Sigmoid colon (tissue), 7 donors: Measurements from ENCODE around the gene RAPGEF5. TPM values are rescaled to one million over a fixed set of nuclear protein-coding genes. Genes with fewer than 3 reads are reported as not detected.

Source experiments
- DNase-seq: peaks from one replicate; pipeline ENCODE4 v3.0.0-alpha.2; 2019
- H3K27ac ChIP-seq, 4 donors: fragments of 200-600 bp; sonication (generic); one replicate each; pipeline ENCODE4 v1.5.1; 2016 to 2019; ENCODE audit warnings: mild to moderate bottlenecking in 1 of 4
- H3K27me3 ChIP-seq, 3 donors: fragments of 200-600 bp; sonication (generic); one replicate each; pipeline ENCODE4 v1.5.1; 2019; ENCODE audit warnings: mild to moderate bottlenecking in 1 of 3
- H3K36me3 ChIP-seq, 4 donors: fragments of 200-600 bp; sonication (generic); one replicate each; pipeline ENCODE4 v1.5.1; 2016 to 2019
- H3K4me1 ChIP-seq, 4 donors: fragments of 200-600 bp; sonication (generic); one replicate each; pipeline ENCODE4 v1.5.1; 2017 to 2019
- H3K4me3 ChIP-seq, 4 donors: fragments of 200-600 bp; sonication (generic); one replicate each; pipeline ENCODE4 v1.5.1; 2017 to 2019; ENCODE audit warnings: mild to moderate bottlenecking in 2 of 4, moderate library complexity in 1 of 4
- H3K9me3 ChIP-seq, 4 donors: fragments of 200-600 bp in 3 of 4; sonication (generic) in 3 of 4; one replicate each; pipeline versions ENCODE4 v1.5.1 to v1.6.1; 2013 to 2019
- CTCF ChIP-seq, 4 experiments: fragments of 450-650 bp in 3 of 4; fragments of 200-600 bp in 1 of 4; IDR thresholded peaks; one replicate each; pipeline ENCODE4 v1.5.1; 2016 to 2019; ENCODE audit warnings: antibody characterized with exemption in 4 of 4, mild to moderate bottlenecking in 3 of 4, moderate library complexity in 2 of 4
- EP300 ChIP-seq, 4 donors: sonication (generic); formaldehyde crosslinking; IDR thresholded peaks; one replicate each; pipeline ENCODE4 v1.6.1; 2017; ENCODE audit warnings: antibody characterized with exemption in 4 of 4
- POLR2A ChIP-seq, 2 donors: fragments of 450-650 bp; IDR thresholded peaks; one replicate each; pipeline ENCODE4 v1.6.1; 2016; ENCODE audit warnings: antibody characterized with exemption in 2 of 2, mild to moderate bottlenecking in 2 of 2, moderate library complexity in 2 of 2
- POLR2AphosphoS5 ChIP-seq, 4 donors: sonication (generic); formaldehyde crosslinking; IDR thresholded peaks; one replicate each; pipeline ENCODE4 v1.6.1; 2017; ENCODE audit warnings: antibody characterized with exemption in 4 of 4
- WGBS, 2 donors: extraction: QIAGEN DNeasy Blood & Tissue Kit; methylation state at CpG; one replicate each; pipeline ENCODE4 v1.1.7; 2013; 5-methylcytosine and 5-hydroxymethylcytosine counted together
- intact Hi-C: fragments of 100-400 bp; cut with DNase I; formaldehyde crosslinking; loops from one replicate; pipeline ENCODE4 v1.15.1; 2023
- polyA plus RNA-seq, 3 donors: library from polyadenylated mRNA; stranded (reverse); fragments of 200-250 nt; gene quantifications; one replicate each; pipeline ENCODE4 v1.2.3, GENCODE V29; 2013
- total RNA-seq, 4 donors: library from RNA; depleted of rRNA; stranded (reverse); fragments of >200 nt; gene quantifications; one replicate each; pipeline ENCODE4 v1.1.0, GENCODE V29; 2016
- donor health status: healthy with polysubstance abuse.
- donor health status: Bipolar disorder and iron deficiency.
- donor health status: healthy.

Gene RAPGEF5
- total and polyA plus RNA-seq, 7 donors: 6.0 to 17.9 (median 12.6) TPM

DNA sequence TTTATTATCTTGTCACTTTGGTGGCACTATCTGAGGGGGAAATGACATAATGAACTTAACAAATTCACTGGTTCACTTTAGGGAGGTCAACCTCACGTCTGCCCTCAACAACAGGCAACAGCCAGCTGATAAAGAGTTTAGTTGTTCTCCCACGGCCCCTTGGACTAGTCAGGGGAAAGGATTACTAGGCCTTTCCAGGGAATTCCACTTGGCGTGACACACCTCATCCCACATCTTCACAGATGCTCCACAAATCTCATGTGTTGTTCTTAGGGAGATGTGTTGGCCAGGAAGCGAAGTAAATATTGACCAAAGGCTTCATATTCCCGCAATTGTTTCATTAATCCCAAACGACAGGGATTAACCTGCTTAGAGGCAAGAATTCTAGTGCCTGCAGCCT is 227.8 kb downstream of the RAPGEF5 start:
- no peak for DNase-seq
- Histone ChIP-seq H3K4me3 (no peak overlapping the region), H3K36me3 (no peaks in the 10 kb centered on the region), H3K4me1 (no peaks in the 10 kb centered on the region), H3K9me3 (no peaks in the 10 kb centered on the region), H3K27ac (no peak overlapping the region), H3K27me3 (no peaks in the 10 kb centered on the region)
- 75 to 80% methylated on average over 6 of the region's 6 CpGs for WGBS, 2 donors
- TF ChIP-seq EP300 (IDR thresholded peaks at IDR 0.05): no peak
- TF ChIP-seq CTCF (IDR thresholded peaks at IDR 0.05): no peak
- no peak for TF ChIP-seq POLR2AphosphoS5 (IDR thresholded peaks at IDR 0.05)
- TF ChIP-seq POLR2A (IDR thresholded peaks at IDR 0.05): no peak
- intact Hi-C loops: no loop called here

GRCh38 chr7:22128528-22128920 is 228.4 kb downstream of the RAPGEF5 start:
- intact Hi-C loops: no loop called here
- WGBS, 2 donors: 93 to 98% methylated on average over 4 of the region's 4 CpGs
- Histone ChIP-seq H3K36me3 (no peaks in the 10 kb centered on the region), H3K27ac (peak overlapping the region in 1 of 4 donors; percentile 4), H3K4me1 (no peaks in the 10 kb centered on the region), H3K4me3 (no peak overlapping the region), H3K27me3 (no peaks in the 10 kb centered on the region), H3K9me3 (no peaks in the 10 kb centered on the region)
- TF ChIP-seq POLR2AphosphoS5 (IDR thresholded peaks at IDR 0.05): no peak
- TF ChIP-seq CTCF (IDR thresholded peaks at IDR 0.05): no peak
- no peak for TF ChIP-seq POLR2A (IDR thresholded peaks at IDR 0.05)
- TF ChIP-seq EP300 (IDR thresholded peaks at IDR 0.05): no peak
- DNase-seq: no peak

GRCh38 chr7:22127835-22128527 is 229.0 kb downstream of the RAPGEF5 start:
- H3K4me3 ChIP-seq: no peak overlapping the region
- intact Hi-C loops: no loop called here
- no peaks in the 10 kb centered on the region for H3K4me1 ChIP-seq
- H3K36me3 ChIP-seq: no peaks in the 10 kb centered on the region
- no peaks in the 10 kb centered on the region for H3K27me3 ChIP-seq
- H3K27ac ChIP-seq: peak overlapping the region in 1 of 4 donors; percentile 4
- TF ChIP-seq POLR2A (IDR thresholded peaks at IDR 0.05) (no peak), POLR2AphosphoS5 (IDR thresholded peaks at IDR 0.05) (peak in 1 of 4 donors; percentile 6), CTCF (IDR thresholded peaks at IDR 0.05) (no peak)
- no peak for DNase-seq
- 81 to 87% methylated on average over 6 of the region's 6 CpGs for WGBS, 2 donors
- H3K9me3 ChIP-seq: no peaks in the 10 kb centered on the region

GRCh38 chr7:22125436-22125835 is 231.5 kb downstream of the RAPGEF5 start:
- H3K27ac ChIP-seq: peak overlapping the region in 1 of 4 donors; percentile 11
- H3K9me3 ChIP-seq: no peaks in the 10 kb centered on the region
- TF ChIP-seq POLR2A (IDR thresholded peaks at IDR 0.05) (no peak), EP300 (IDR thresholded peaks at IDR 0.05) (no peak), CTCF (IDR thresholded peaks at IDR 0.05) (no peak), POLR2AphosphoS5 (IDR thresholded peaks at IDR 0.05) (no peak)
- no peak for DNase-seq
- no peak overlapping the region for H3K4me3 ChIP-seq
- H3K36me3 ChIP-seq: no peaks in the 10 kb centered on the region
- H3K27me3 ChIP-seq: no peaks in the 10 kb centered on the region
- no peaks in the 10 kb centered on the region for H3K4me1 ChIP-seq
- 75 to 84% methylated on average over 6 of the region's 6 CpGs for WGBS, 2 donors
- intact Hi-C loops: no loop called here

GRCh38 chr7:22124941-22125340 is 232.0 kb downstream of the RAPGEF5 start:
- Histone ChIP-seq H3K4me3 (no peak overlapping the region), H3K9me3 (no peaks in the 10 kb centered on the region), H3K27ac (peak overlapping the region in 1 of 4 donors; percentile 11), H3K27me3 (no peaks in the 10 kb centered on the region), H3K36me3 (no peaks in the 10 kb centered on the region), H3K4me1 (no peaks in the 10 kb centered on the region)
- intact Hi-C loops: no loop called here
- 83 to 89% methylated on average over 3 of the region's 3 CpGs for WGBS, 2 donors
- TF ChIP-seq CTCF (IDR thresholded peaks at IDR 0.05) (no peak), EP300 (IDR thresholded peaks at IDR 0.05) (no peak), POLR2AphosphoS5 (IDR thresholded peaks at IDR 0.05) (no peak), POLR2A (IDR thresholded peaks at IDR 0.05) (no peak)
- DNase-seq: no peak
